ENCODE results near the gene DVL2.

The DVL2 gene

DNA sequence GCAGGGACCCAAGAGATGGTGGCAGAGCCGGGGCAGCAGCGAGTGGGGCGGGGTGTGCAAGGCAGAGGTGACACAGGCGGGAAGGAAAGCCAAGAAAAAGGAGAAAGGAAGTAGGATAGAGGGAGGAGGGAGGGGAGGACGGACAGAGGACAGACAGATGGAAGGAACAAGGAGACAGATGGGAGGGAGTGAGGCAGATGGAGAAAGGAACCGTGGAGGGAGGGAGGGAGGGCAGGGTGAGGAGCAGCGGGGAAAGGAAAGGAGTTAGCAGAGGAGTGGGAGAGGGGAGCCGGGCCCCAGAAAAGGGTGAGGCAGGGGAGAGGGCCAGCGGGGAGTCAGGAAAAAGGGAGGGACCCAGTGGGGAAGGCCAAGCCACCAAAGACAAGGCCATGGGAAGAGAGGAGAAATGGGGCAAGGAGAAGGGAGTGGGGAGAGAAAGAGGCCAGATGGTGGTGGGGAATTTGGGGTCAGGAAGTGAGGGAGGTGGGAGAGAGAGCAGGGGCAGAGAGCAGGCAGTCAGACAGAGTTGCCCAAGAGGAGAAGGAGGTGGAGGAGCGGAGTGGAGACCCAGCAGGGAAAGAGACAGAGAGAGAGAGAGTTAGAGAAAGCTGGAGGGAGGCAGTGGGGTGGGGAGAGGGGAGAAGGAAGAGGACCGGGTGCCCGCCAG is 41.9 kb downstream of the DVL2 start:
- TF ChIP-seq GATA2 (IDR thresholded peaks at IDR 0.05; ENCODE audit: low read depth, low read length): no peak
- TF ChIP-seq GATA3 (IDR thresholded peaks at IDR 0.05; ENCODE audit: low read depth, low read length): no peak

GRCh38 chr17:7191571-7192270 is 42.6 kb downstream of the DVL2 start:
- TF ChIP-seq GATA2 (IDR thresholded peaks at IDR 0.05; ENCODE audit: low read depth, low read length) (no peak), GATA3 (IDR thresholded peaks at IDR 0.05; ENCODE audit: low read depth, low read length) (no peak)

DNA sequence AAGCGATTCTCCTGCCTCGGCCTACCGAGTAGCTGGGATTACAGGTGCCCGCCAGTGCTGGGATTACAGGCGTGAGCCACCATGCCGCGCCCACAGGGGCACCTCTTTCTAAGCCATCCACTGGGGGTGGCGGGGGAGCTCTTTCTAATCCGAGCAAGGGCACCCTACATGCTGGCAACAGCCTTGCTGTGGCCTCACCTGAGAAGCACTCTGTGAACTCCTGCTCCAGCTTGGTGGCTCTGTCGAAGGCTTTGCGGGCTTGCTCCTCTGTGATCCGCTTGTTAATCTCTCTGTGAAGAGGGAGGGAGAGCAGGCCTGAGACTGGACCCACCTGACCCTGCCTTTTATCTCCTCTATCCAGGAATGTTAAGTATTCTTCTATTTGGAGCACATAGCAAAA is 43.2 kb downstream of the DVL2 start:
- TF ChIP-seq GATA2 (IDR thresholded peaks at IDR 0.05; ENCODE audit: low read depth, low read length) (no peak), GATA3 (IDR thresholded peaks at IDR 0.05; ENCODE audit: low read depth, low read length) (no peak)

GRCh38 chr17:7190276-7190917 is 43.9 kb downstream of the DVL2 start:
- TF ChIP-seq GATA2 (IDR thresholded peaks at IDR 0.05; ENCODE audit: low read depth, low read length) (no peak), GATA3 (IDR thresholded peaks at IDR 0.05; ENCODE audit: low read depth, low read length) (no peak)

DNA sequence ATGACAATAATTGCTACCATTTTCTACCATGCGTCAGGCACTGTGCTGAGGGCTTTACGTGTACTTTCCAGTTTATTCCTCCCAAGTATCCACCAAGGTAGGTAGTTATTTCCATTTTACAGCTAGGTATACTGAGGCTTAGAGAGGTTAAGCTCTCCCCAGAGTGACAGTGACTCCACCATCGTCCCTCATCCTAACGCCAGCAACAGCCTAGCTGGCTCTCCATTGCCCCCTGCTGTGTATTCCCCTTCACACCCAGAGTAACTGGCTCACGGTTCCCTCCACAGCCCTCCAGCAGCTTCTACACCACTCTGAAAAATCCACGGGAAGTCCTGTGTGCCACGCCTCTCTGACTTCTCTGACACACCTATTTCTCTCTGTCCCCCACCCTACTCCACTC is 48.1 kb downstream of the DVL2 start:
- no peak for TF ChIP-seq GATA3 (IDR thresholded peaks at IDR 0.05; ENCODE audit: low read depth, low read length)
- TF ChIP-seq GATA2 (IDR thresholded peaks at IDR 0.05; ENCODE audit: low read depth, low read length): no peak

DNA sequence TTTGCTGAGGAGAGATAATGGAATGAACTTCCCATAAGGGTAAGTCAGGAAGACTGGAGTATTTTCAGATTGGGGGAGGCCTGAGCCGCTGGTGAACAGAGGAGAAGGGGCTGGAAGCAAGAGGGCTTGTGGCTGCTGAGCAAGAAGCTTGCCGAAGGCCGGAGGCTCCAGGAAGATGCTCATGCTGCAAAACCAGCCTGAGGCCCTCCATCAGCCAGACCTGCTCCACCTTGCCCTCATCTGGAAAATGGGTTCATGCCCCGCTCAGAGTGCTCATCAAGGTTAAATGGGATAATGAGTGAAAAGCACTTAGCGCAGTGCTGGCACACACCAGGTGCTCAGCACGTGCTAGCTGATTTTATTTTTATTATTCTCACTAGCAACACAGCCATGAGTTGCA is 49.7 kb downstream of the DVL2 start:
- no peak for TF ChIP-seq GATA3 (IDR thresholded peaks at IDR 0.05; ENCODE audit: low read depth, low read length)
- TF ChIP-seq GATA2 (IDR thresholded peaks at IDR 0.05; ENCODE audit: low read depth, low read length): no peak

DNA sequence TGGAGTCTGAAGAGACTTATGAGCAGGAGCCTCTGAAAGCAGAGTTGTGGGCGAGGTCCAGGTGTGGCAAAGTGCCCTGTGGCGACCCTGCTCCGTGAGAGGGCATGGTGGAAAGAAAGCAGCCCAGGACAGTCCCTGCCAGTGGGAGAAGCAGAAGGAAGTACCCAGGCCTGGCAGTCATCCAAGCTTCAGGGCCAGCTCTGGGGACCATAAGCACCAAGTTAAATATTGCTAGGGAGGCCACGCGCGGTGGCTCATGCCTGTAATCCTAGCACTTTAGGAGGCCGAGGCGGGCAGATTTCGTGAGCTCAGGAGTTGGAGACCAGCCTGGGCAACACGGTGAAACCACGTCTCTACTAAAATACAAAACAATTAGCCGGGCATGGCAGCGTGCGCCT is 50.2 kb downstream of the DVL2 start:
- no peak for TF ChIP-seq GATA2 (IDR thresholded peaks at IDR 0.05; ENCODE audit: low read depth, low read length)
- TF ChIP-seq GATA3 (IDR thresholded peaks at IDR 0.05; ENCODE audit: low read depth, low read length): no peak

GRCh38 chr17:7183433-7184090 is 50.8 kb downstream of the DVL2 start:
- TF ChIP-seq GATA2 (IDR thresholded peaks at IDR 0.05; ENCODE audit: low read depth, low read length) (peak; percentile 37; the same call in 1 of the 2 replicates), GATA3 (IDR thresholded peaks at IDR 0.05; ENCODE audit: low read depth, low read length) (no peak)

- TF ChIP-seq GATA2 (IDR thresholded peaks at IDR 0.05; ENCODE audit: low read depth, low read length): no peak
- no peak for TF ChIP-seq GATA3 (IDR thresholded peaks at IDR 0.05; ENCODE audit: low read depth, low read length)
Observed at GRCh38 chr17:7179317-7180254, 54.7 kb downstream of the DVL2 start, which contains the start of gene ASGR1. Gene ASGR1 (minus strand): TSS chr17:7179370. CDS start chr17:7178563, 807 bp downstream.

DNA sequence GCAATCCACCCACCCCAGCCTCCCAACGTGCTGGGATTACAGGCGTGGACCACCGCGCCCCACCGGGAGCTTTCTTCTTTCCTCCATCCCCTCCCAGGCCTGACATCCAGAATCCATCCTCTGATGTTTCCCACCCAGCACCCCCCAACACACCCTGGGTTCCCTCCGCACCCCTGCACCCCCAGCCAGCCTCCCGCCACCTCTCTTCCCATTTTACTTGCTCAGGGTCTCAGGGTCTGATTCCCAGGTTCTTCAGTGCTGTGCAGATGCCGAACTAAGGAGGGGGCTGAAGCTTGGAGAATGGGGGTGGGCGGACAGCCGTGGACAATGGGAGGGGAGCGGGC is 55.4 kb downstream of the DVL2 start:
- TF ChIP-seq GATA3 (IDR thresholded peaks at IDR 0.05; ENCODE audit: low read depth, low read length): no peak

DNA sequence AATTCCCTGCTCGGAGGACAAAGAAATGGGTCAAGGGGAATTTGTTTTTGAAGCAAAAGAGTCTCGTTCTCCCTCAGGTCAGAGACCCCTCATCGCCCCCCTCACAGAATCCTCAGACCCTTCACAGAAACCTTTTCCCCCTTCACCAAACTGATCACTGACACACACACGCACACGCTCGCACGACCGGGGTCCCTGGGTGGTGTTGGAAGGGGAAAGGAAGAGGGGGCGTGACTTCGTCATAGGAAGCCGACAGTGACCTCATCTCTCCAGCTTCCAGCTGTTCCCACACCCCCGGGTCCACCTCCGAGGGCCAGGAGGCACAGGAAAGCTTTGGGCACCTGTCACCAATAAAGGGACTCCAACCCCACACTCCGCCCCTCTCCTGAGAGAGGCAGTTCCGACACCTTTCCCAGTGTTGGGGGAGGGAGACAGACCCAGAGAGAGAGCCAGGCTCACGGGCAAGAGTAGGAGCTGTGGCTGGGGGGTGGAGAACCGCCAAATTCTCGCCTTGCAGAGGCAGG is 56.3 kb downstream of the DVL2 start:
- TF ChIP-seq GATA3 (IDR thresholded peaks at IDR 0.05; ENCODE audit: low read depth, low read length) (no peak), GATA2 (IDR thresholded peaks at IDR 0.05; ENCODE audit: low read depth, low read length) (no peak)

- TF ChIP-seq GATA2 (IDR thresholded peaks at IDR 0.05; ENCODE audit: low read depth, low read length) (no peak), GATA3 (IDR thresholded peaks at IDR 0.05; ENCODE audit: low read depth, low read length) (no peak)
Observed at GRCh38 chr17:7177191-7177953, 56.9 kb downstream of the DVL2 start.

GRCh38 chr17:7176841-7177190 is 57.5 kb downstream of the DVL2 start:
- TF ChIP-seq GATA3 (IDR thresholded peaks at IDR 0.05; ENCODE audit: low read depth, low read length) (no peak), GATA2 (IDR thresholded peaks at IDR 0.05; ENCODE audit: low read depth, low read length) (no peak)
